HEK293T (cell line): Measurements from ENCODE around the gene KCNK18.

ENCODE experiments used
- ARNT ChIP-seq: fragments of 450-650 bp; IDR thresholded peaks from 2 replicates; pipeline ENCODE4 v1.6.1; 2017; ENCODE audit warnings: mild to moderate bottlenecking
- BHLHE40 ChIP-seq: fragments of 450-650 bp; IDR thresholded peaks from 2 replicates; pipeline ENCODE4 v1.6.1; 2016; ENCODE audit warnings: mild to moderate bottlenecking, moderate library complexity, borderline replicate concordance
- CTBP1 ChIP-seq: fragments of 450-650 bp; IDR thresholded peaks from 2 replicates; pipeline ENCODE4 v1.6.1; 2016; ENCODE audit warnings: borderline replicate concordance
- ELF4 ChIP-seq: fragments of 450-650 bp; IDR thresholded peaks from 2 replicates; pipeline ENCODE4 v1.6.1; 2017; ENCODE audit warnings: antibody characterized with exemption
- FOXA1 ChIP-seq: fragments of 450-650 bp; IDR thresholded peaks from 2 replicates; pipeline ENCODE4 v1.6.1; 2016; ENCODE audit warnings: mild to moderate bottlenecking
- FOXK2 ChIP-seq: fragments of 450-650 bp; IDR thresholded peaks from 2 replicates; pipeline ENCODE4 v1.6.1; 2016; ENCODE audit warnings: mild to moderate bottlenecking
- FOXM1 ChIP-seq: fragments of 450-650 bp; IDR thresholded peaks from 2 replicates; pipeline ENCODE4 v1.6.1; 2017; ENCODE audit warnings: mild to moderate bottlenecking, borderline replicate concordance
- L3MBTL2 ChIP-seq: fragments of 450-650 bp; conservative IDR thresholded peaks from 2 replicates; pipeline ENCODE4 v1.6.1; 2016; ENCODE audit warnings: mild to moderate bottlenecking
- LEF1 ChIP-seq: fragments of 450-650 bp; IDR thresholded peaks from 2 replicates; pipeline ENCODE4 v1.6.1; 2017; ENCODE audit warnings: mild to moderate bottlenecking, borderline replicate concordance
- PKNOX1 ChIP-seq: fragments of 450-650 bp; IDR thresholded peaks from 2 replicates; pipeline ENCODE4 v1.6.1; 2016
- SP1 ChIP-seq: fragments of 450-650 bp; IDR thresholded peaks from 2 replicates; pipeline ENCODE4 v1.6.1; 2017
- SUZ12 ChIP-seq: fragments of 450-650 bp; IDR thresholded peaks from 2 replicates; pipeline ENCODE4 v1.6.1; 2016; ENCODE audit warnings: mild to moderate bottlenecking
- ZNF384 ChIP-seq: fragments of 450-650 bp; IDR thresholded peaks from 2 replicates; pipeline ENCODE4 v1.6.1; 2016

DNA sequence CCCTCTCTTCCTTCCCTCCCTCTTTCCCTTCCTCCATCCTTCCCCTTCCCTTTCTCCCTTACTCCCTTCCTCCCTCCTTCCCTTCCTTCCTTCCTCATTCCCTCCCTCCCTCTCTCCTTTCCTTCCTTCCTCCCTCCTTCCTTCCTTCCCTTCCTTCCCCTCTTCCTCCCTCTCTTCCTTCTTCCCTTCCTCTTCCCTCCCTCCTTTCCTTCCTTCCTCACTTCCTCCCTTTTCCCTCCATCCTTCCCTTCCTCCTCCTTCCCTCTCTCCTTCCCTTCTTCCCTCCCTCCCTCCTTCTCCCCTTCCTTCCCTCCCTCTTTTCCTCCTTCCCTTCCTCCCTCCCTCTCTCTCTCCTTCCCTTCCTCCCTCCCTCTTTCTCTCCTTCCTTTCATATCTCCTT, 30.9 kb downstream of the KCNK18 start:
- no peak for TF ChIP-seq FOXA1
- TF ChIP-seq FOXK2: no peak
- TF ChIP-seq SP1: no peak
- no peak for TF ChIP-seq SUZ12
- TF ChIP-seq FOXM1: no peak
- TF ChIP-seq BHLHE40: no peak
- TF ChIP-seq LEF1: no peak
- no peak for TF ChIP-seq ELF4
- TF ChIP-seq CTBP1: no peak
- TF ChIP-seq L3MBTL2: no peak
- no peak for TF ChIP-seq PKNOX1
- no peak for TF ChIP-seq ZNF384
- TF ChIP-seq ARNT: no peak
